GM19324 (cell line): ENCODE measurements around the gene CTBP1.

ENCODE experiments used
- ATAC-seq: cut with Tn5 transposase; IDR thresholded peaks from one replicate; pipeline ENCODE4 v1.9.1; 2021; ENCODE audit warnings: mild to moderate bottlenecking, moderate library complexity; ENCODE audit not compliant: unreplicated experiment, low FRiP score

The CTBP1 gene

DNA sequence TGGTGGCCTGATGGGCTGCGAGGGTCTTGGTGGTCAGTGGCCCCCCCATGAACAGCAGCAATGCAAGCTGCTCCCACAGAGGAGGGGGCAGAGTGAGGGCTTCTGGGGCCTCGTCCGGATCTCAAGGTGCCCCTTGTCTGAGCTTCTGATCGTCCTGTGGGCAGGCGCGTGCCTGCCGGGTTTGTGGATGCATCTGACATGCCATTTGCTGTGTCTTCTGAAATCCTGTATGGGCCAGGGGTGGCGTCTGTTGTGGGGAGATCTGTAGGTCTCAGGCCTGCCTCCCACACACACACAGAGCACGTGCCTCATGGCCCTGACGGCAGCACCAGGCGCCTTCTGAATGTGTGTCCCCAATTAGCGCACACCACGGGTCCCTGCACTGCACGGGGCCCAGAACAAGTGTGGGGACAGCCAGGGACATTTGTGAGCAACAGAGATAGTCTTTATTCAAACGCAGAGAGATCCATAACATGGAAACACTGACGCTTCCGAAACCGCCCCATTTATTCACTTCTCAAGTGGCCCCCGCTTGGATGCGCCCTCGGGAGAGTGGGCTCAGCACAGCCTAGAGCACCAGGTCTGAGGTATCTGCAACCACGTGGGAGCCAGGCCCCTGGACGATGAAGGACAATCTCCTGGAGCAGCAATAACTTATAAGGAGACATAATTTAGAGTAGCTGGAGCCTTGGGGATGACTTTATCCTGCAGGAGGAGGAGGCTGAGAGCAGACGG lies 82.3 kb downstream of the CTBP1 start:
- peak; percentile 4 for ATAC-seq

DNA sequence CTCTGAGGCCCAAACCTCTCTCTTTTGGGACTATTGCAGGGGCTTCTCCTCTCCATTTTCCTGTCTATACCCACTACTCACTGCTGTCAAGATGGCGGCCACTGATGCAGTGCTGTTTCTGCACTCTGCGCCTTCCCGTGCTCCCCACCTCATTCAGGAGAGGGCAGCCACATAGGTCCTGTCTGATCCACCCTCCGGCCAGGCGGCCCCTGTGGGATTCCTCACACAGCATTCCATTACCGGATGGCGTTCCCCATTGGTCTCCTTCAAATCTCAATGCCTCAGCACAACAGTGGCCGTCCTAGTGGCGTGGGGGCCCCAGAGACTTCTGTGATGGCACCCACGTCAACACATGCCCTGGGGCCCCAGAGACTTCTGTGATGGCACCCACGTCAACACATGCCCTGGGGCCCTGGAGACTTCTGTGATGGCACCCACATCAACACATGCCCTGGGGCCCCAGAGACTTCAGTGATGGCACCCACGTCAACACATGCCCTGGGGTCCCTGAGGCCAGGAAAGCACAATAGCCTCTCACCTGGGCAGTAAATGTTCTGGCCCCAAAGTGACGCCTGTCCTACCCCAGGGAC lies 83.9 kb downstream of the CTBP1 start:
- no peak for ATAC-seq

- no peak for ATAC-seq
Observed at GRCh38 chr4:1164444-1164843, 84.5 kb downstream of the CTBP1 start.

GRCh38 chr4:1164040-1164439 lies 84.9 kb downstream of the CTBP1 start:
- no peak for ATAC-seq
